Measurements from ENCODE around the gene CPEB3. TPM values are rescaled to one million over a fixed set of nuclear protein-coding genes. Genes with fewer than 3 reads are reported as not detected.

Gene CPEB3
- total RNA-seq, 3 donors from 2014 or later = 0.68 to 0.92 (median 0.82) TPM

- Mint-ChIP-seq H3K4me3 (no peak overlapping the region), H3K4me1 (ENCODE audit: low read depth) (peaks cover 12% of the 10 kb centered on the region), H3K36me3 (ENCODE audit: insufficient read depth) (peaks cover 5% of the 10 kb centered on the region), H3K9me3 (no peaks in the 10 kb centered on the region), H3K27me3 (ENCODE audit: low read depth) (no peaks in the 10 kb centered on the region)
- ATAC-seq = no peak
- DNase-seq = no peak
Observed at GRCh38 chr10:92102601-92103213, 188.2 kb downstream of the CPEB3 start.

- no peaks in the 10 kb centered on the region for H3K36me3 Mint-ChIP-seq (ENCODE audit: insufficient read depth)
- no peaks in the 10 kb centered on the region for H3K9me3 Mint-ChIP-seq
- no peaks in the 10 kb centered on the region for H3K27me3 Mint-ChIP-seq (ENCODE audit: low read depth)
- H3K4me3 Mint-ChIP-seq = no peak overlapping the region
- no peaks in the 10 kb centered on the region for H3K4me1 Mint-ChIP-seq (ENCODE audit: low read depth)
- ATAC-seq (no peak), DNase-seq (no peak)
Observed at GRCh38 chr10:92094960-92095359, 195.9 kb downstream of the CPEB3 start.

GRCh38 chr10:92091965-92092364 lies 198.9 kb downstream of the CPEB3 start:
- H3K4me1 Mint-ChIP-seq (ENCODE audit: low read depth) = peaks cover 2% of the 10 kb centered on the region
- H3K27me3 Mint-ChIP-seq (ENCODE audit: low read depth) = no peaks in the 10 kb centered on the region
- DNase-seq (no peak), ATAC-seq (no peak)
- H3K4me3 Mint-ChIP-seq = no peak overlapping the region
- H3K36me3 Mint-ChIP-seq (ENCODE audit: insufficient read depth) = no peaks in the 10 kb centered on the region
- no peaks in the 10 kb centered on the region for H3K9me3 Mint-ChIP-seq

- H3K4me3 Mint-ChIP-seq = no peak overlapping the region
- no peaks in the 10 kb centered on the region for H3K27me3 Mint-ChIP-seq (ENCODE audit: low read depth)
- peaks cover 2% of the 10 kb centered on the region for H3K4me1 Mint-ChIP-seq (ENCODE audit: low read depth)
Observed at GRCh38 chr10:92087750-92088395, 203.0 kb downstream of the CPEB3 start.

GRCh38 chr10:92082583-92083280 lies 208.1 kb downstream of the CPEB3 start:
- Mint-ChIP-seq H3K4me1 (ENCODE audit: low read depth) (peaks cover under 1% of the 10 kb centered on the region), H3K27me3 (ENCODE audit: low read depth) (no peaks in the 10 kb centered on the region), H3K4me3 (no peak overlapping the region), H3K9me3 (no peaks in the 10 kb centered on the region), H3K36me3 (ENCODE audit: insufficient read depth) (peaks cover 10% of the 10 kb centered on the region)
- ATAC-seq (no peak), DNase-seq (no peak)

More at GRCh38 chr10:92087750-92088395, 203.0 kb downstream of the CPEB3 start:
- H3K36me3 Mint-ChIP-seq (ENCODE audit: insufficient read depth) = no peaks in the 10 kb centered on the region
- DNase-seq (peak; percentile 18), ATAC-seq (peak; percentile 87 to 92)
- no peaks in the 10 kb centered on the region for H3K9me3 Mint-ChIP-seq

GRCh38 chr10:92081641-92082040 lies 209.2 kb downstream of the CPEB3 start:
- Mint-ChIP-seq H3K27me3 (ENCODE audit: low read depth) (no peaks in the 10 kb centered on the region), H3K4me3 (no peak overlapping the region), H3K4me1 (ENCODE audit: low read depth) (no peaks in the 10 kb centered on the region), H3K36me3 (ENCODE audit: insufficient read depth) (peaks cover 12% of the 10 kb centered on the region), H3K9me3 (no peaks in the 10 kb centered on the region)
- ATAC-seq = no peak
- no peak for DNase-seq

- Mint-ChIP-seq H3K9me3 (no peaks in the 10 kb centered on the region), H3K4me3 (no peak overlapping the region), H3K4me1 (ENCODE audit: low read depth) (no peaks in the 10 kb centered on the region), H3K27me3 (ENCODE audit: low read depth) (no peaks in the 10 kb centered on the region), H3K36me3 (ENCODE audit: insufficient read depth) (peaks cover 17% of the 10 kb centered on the region)
- DNase-seq (no peak), ATAC-seq (no peak)
Observed at GRCh38 chr10:92080244-92080643, 210.6 kb downstream of the CPEB3 start.

GRCh38 chr10:92079003-92079402 lies 211.9 kb downstream of the CPEB3 start:
- Mint-ChIP-seq H3K27me3 (ENCODE audit: low read depth) (no peaks in the 10 kb centered on the region), H3K4me3 (no peak overlapping the region), H3K36me3 (ENCODE audit: insufficient read depth) (peaks cover 17% of the 10 kb centered on the region), H3K9me3 (no peaks in the 10 kb centered on the region), H3K4me1 (ENCODE audit: low read depth) (no peaks in the 10 kb centered on the region)
- DNase-seq = no peak
- ATAC-seq = no peak

- H3K4me3 Mint-ChIP-seq = no peak overlapping the region
- no peak for ATAC-seq
- H3K36me3 Mint-ChIP-seq (ENCODE audit: insufficient read depth) = peaks cover 17% of the 10 kb centered on the region
- H3K4me1 Mint-ChIP-seq (ENCODE audit: low read depth) = no peaks in the 10 kb centered on the region
- no peaks in the 10 kb centered on the region for H3K9me3 Mint-ChIP-seq
- no peak for DNase-seq
- no peaks in the 10 kb centered on the region for H3K27me3 Mint-ChIP-seq (ENCODE audit: low read depth)
Observed at GRCh38 chr10:92076722-92077121, 214.2 kb downstream of the CPEB3 start.

GRCh38 chr10:92075829-92076228 lies 215.0 kb downstream of the CPEB3 start:
- H3K9me3 Mint-ChIP-seq = no peaks in the 10 kb centered on the region

GRCh38 chr10:92074126-92074887 lies 216.6 kb downstream of the CPEB3 start:
- H3K4me3 Mint-ChIP-seq = no peak overlapping the region
- H3K27me3 Mint-ChIP-seq (ENCODE audit: low read depth) = no peaks in the 10 kb centered on the region
- no peak for DNase-seq
- H3K4me1 Mint-ChIP-seq (ENCODE audit: low read depth) = no peaks in the 10 kb centered on the region
- no peak for ATAC-seq
- H3K36me3 Mint-ChIP-seq (ENCODE audit: insufficient read depth) = peaks cover 10% of the 10 kb centered on the region
- no peaks in the 10 kb centered on the region for H3K9me3 Mint-ChIP-seq

More at GRCh38 chr10:92075829-92076228, 215.0 kb downstream of the CPEB3 start:
- no peak overlapping the region for H3K4me3 Mint-ChIP-seq
- peaks cover 12% of the 10 kb centered on the region for H3K36me3 Mint-ChIP-seq (ENCODE audit: insufficient read depth)
- H3K27me3 Mint-ChIP-seq (ENCODE audit: low read depth) = no peaks in the 10 kb centered on the region
- no peaks in the 10 kb centered on the region for H3K4me1 Mint-ChIP-seq (ENCODE audit: low read depth)
- ATAC-seq (no peak), DNase-seq (no peak)

GRCh38 chr10:92068900-92069299 lies 222.0 kb downstream of the CPEB3 start:
- H3K4me3 Mint-ChIP-seq = no peak overlapping the region
- DNase-seq = no peak
- no peaks in the 10 kb centered on the region for H3K4me1 Mint-ChIP-seq (ENCODE audit: low read depth)
- no peaks in the 10 kb centered on the region for H3K36me3 Mint-ChIP-seq (ENCODE audit: insufficient read depth)
- no peaks in the 10 kb centered on the region for H3K27me3 Mint-ChIP-seq (ENCODE audit: low read depth)
- no peak for ATAC-seq
- H3K9me3 Mint-ChIP-seq = no peaks in the 10 kb centered on the region

- Mint-ChIP-seq H3K27me3 (ENCODE audit: low read depth) (no peaks in the 10 kb centered on the region), H3K36me3 (ENCODE audit: insufficient read depth) (peaks cover 2% of the 10 kb centered on the region), H3K4me1 (ENCODE audit: low read depth) (no peaks in the 10 kb centered on the region), H3K9me3 (no peaks in the 10 kb centered on the region), H3K4me3 (no peak overlapping the region)
- no peak for ATAC-seq
- no peak for DNase-seq
Observed at GRCh38 chr10:92066386-92066785, 224.5 kb downstream of the CPEB3 start.

- H3K4me3 Mint-ChIP-seq = no peak overlapping the region
- H3K36me3 Mint-ChIP-seq (ENCODE audit: insufficient read depth) = peaks cover 8% of the 10 kb centered on the region
- ATAC-seq (no peak), DNase-seq (no peak)
- H3K4me1 Mint-ChIP-seq (ENCODE audit: low read depth) = no peaks in the 10 kb centered on the region
- H3K27me3 Mint-ChIP-seq (ENCODE audit: low read depth) = no peaks in the 10 kb centered on the region
- H3K9me3 Mint-ChIP-seq = no peaks in the 10 kb centered on the region
Observed at GRCh38 chr10:92064506-92064905, 226.4 kb downstream of the CPEB3 start.
